SK-N-SH (cell line): ENCODE results near the gene OXA1L. TPM values are rescaled to one million over a fixed set of nuclear protein-coding genes. Genes with fewer than 3 reads are reported as not detected.

Source experiments
- CTCF ChIA-PET: fragments of 300-600, 350-600 bp; formaldehyde crosslinking; extraction: SDS; loops from one replicate; lab custom pipeline; 2021; lab: Yijun Ruan, JAX
- POLR2A ChIA-PET: fragments of 350-600 bp; sonication (Branson Sonifier 250); formaldehyde crosslinking; extraction: SDS; loops from one replicate; lab custom pipeline; 2020; ENCODE audit warnings: antibody characterized with exemption, inconsistent platforms; lab: Yijun Ruan, JAX
- DNase-seq: peaks from one replicate; pipeline ENCODE4 v3.0.0; 2012
- H2AFZ ChIP-seq: fragments of 200-600 bp; sonication (generic); 2 replicates; pipeline ENCODE4 v1.8.1; 2016; ENCODE audit warnings: antibody characterized with exemption, mild to moderate bottlenecking, low read depth
- H3F3A ChIP-seq: fragments of 200-600 bp; sonication (generic); replicated peaks from 2 replicates; pipeline ENCODE3; 2016; ENCODE audit warnings: antibody characterized with exemption, mild to moderate bottlenecking; ENCODE audit not compliant: insufficient read depth
- H3K27ac ChIP-seq, 2 experiments: fragments of 200-500 bp in 1 of 2; fragments of 200-600 bp in 1 of 2; sonication (Bioruptor generic) in 1 of 2; sonication (generic), shearing (Covaris generic) in 1 of 2; 2 replicates each; pipeline versions ENCODE4 v1.5.1 to v1.6.1; 2014 to 2016; ENCODE audit warnings: low read depth in 2 of 2, inconsistent platforms in 1 of 2, low read length in 1 of 2, mild to moderate bottlenecking in 1 of 2, mixed read lengths in 1 of 2
- H3K27me3 ChIP-seq: fragments of 200-600 bp; sonication (generic), shearing (Covaris generic); 2 replicates; pipeline ENCODE4 v1.6.1; 2016; ENCODE audit warnings: mixed run types; ENCODE audit not compliant: insufficient read depth
- H3K36me3 ChIP-seq, 2 experiments: fragments of 200-500 bp in 1 of 2; fragments of 200-600 bp in 1 of 2; sonication (Bioruptor generic) in 1 of 2; sonication (generic) in 1 of 2; replicated peaks in 1 of 2; 2 replicates each; pipeline versions ENCODE3 to v1.5.1; 2014 to 2016; ENCODE audit warnings: low read length in 1 of 2, mild to moderate bottlenecking in 1 of 2; ENCODE audit not compliant: insufficient read depth in 2 of 2, control insufficient read depth in 1 of 2
- H3K4me1 ChIP-seq, 2 experiments: fragments of 200-500 bp in 1 of 2; fragments of 200-600 bp in 1 of 2; sonication (Bioruptor generic) in 1 of 2; sonication (generic), shearing (Covaris generic) in 1 of 2; 2 replicates each; pipeline versions ENCODE4 v1.5.1 to v1.6.1; 2014 to 2016; ENCODE audit warnings: low read depth in 1 of 2, low read length in 1 of 2, mixed run types in 1 of 2; ENCODE audit not compliant: insufficient read depth in 2 of 2, control insufficient read depth in 1 of 2
- H3K4me2 ChIP-seq: fragments of 200-600 bp; sonication (generic), shearing (Covaris generic); 2 replicates; pipeline ENCODE4 v1.6.1; 2017; ENCODE audit warnings: mixed run types
- H3K4me3 ChIP-seq, 2 experiments: fragments of 200-500 bp in 1 of 2; fragments of 200-600 bp in 1 of 2; sonication (Bioruptor generic) in 1 of 2; sonication (generic), shearing (Covaris generic) in 1 of 2; 2 replicates each; pipeline versions ENCODE4 v1.5.1 to v1.8.1; 2014 to 2016; ENCODE audit warnings: low read depth in 2 of 2, inconsistent platforms in 1 of 2, low read length in 1 of 2, mild to moderate bottlenecking in 1 of 2, mixed read lengths in 1 of 2, moderate library complexity in 1 of 2
- H3K79me2 ChIP-seq: fragments of 200-600 bp; sonication (generic); 2 replicates; pipeline ENCODE4 v1.8.1; 2017; ENCODE audit warnings: mild to moderate bottlenecking; ENCODE audit not compliant: insufficient read depth
- H3K9ac ChIP-seq: fragments of 200-600 bp; sonication (generic); 2 replicates; pipeline ENCODE4 v1.6.1; 2017; ENCODE audit warnings: mixed run types
- H3K9me2 ChIP-seq: fragments of 200-600 bp; sonication (generic); 2 replicates; pipeline ENCODE4 v1.6.1; 2017; ENCODE audit warnings: mixed run types
- H3K9me3 ChIP-seq: fragments of 200-600 bp; sonication (generic); 2 replicates; pipeline ENCODE4 v1.6.1; 2017; ENCODE audit warnings: mixed run types, mild to moderate bottlenecking, moderate library complexity
- H4K20me1 ChIP-seq: fragments of 200-600 bp; sonication (generic); 2 replicates; pipeline ENCODE4 v1.6.1; 2017; ENCODE audit warnings: mild to moderate bottlenecking, mixed run types; ENCODE audit not compliant: insufficient read depth
- ELF1 ChIP-seq: IDR thresholded peaks from 2 replicates; pipeline ENCODE4 v1.4.0; 2012
- EP300 ChIP-seq, 2 experiments: IDR thresholded peaks; 2 replicates each; pipeline versions ENCODE4 v1.4.0 to v1.6.1; 2012; ENCODE audit warnings: borderline replicate concordance in 1 of 2, low read depth in 1 of 2, low read length in 1 of 2
- EZH2phosphoT487 ChIP-seq: fragments of 200-600 bp; sonication (generic); IDR thresholded peaks from 2 replicates; pipeline ENCODE4 v1.6.1; 2017; ENCODE audit warnings: low read depth, mixed run types, mild to moderate bottlenecking, antibody characterized with exemption, moderate library complexity, borderline replicate concordance
- FOSL2 ChIP-seq: IDR thresholded peaks from 2 replicates; pipeline ENCODE4 v1.4.0; 2012; ENCODE audit warnings: low read depth, mild to moderate bottlenecking, moderate library complexity, borderline replicate concordance
- FOXM1 ChIP-seq: IDR thresholded peaks from 2 replicates; pipeline ENCODE4 v1.4.0; 2012; ENCODE audit warnings: low read depth, mild to moderate bottlenecking
- GATA2 ChIP-seq: sonication (generic); formaldehyde crosslinking; IDR thresholded peaks from 2 replicates; pipeline ENCODE4 v1.5.0; 2020; ENCODE audit warnings: mild to moderate bottlenecking, missing genetic modification reagents
- MEF2A ChIP-seq: IDR thresholded peaks from 2 replicates; pipeline ENCODE4 v1.4.0; 2012; ENCODE audit warnings: low read depth, borderline replicate concordance
- NRF1 ChIP-seq: IDR thresholded peaks from 2 replicates; pipeline ENCODE4 v1.6.1; 2012; ENCODE audit warnings: low read depth, mild to moderate bottlenecking, low read length
- POLR2AphosphoS5 ChIP-seq: IDR thresholded peaks from 2 replicates; pipeline ENCODE4 v1.6.1; 2012; ENCODE audit warnings: low read depth, low read length
- SMC3 ChIP-seq: IDR thresholded peaks from 2 replicates; pipeline ENCODE4 v1.6.1; 2012; ENCODE audit warnings: low read depth, low read length, improper control_type of control experiment
- TAF1 ChIP-seq: IDR thresholded peaks from 2 replicates; pipeline ENCODE4 v1.6.1; 2012; ENCODE audit warnings: low read depth, mild to moderate bottlenecking, low read length, moderate library complexity, borderline replicate concordance
- TEAD4 ChIP-seq: IDR thresholded peaks from 2 replicates; pipeline ENCODE4 v1.4.0; 2012; ENCODE audit warnings: mild to moderate bottlenecking, borderline replicate concordance; ENCODE audit not compliant: insufficient read depth
- YY1 ChIP-seq: IDR thresholded peaks from 2 replicates; pipeline ENCODE4 v1.4.0; 2012; ENCODE audit warnings: low read depth, mild to moderate bottlenecking
- WGBS: methylation state at CpG from one replicate; pipeline ENCODE4 v1.1.6; 2017; ENCODE audit warnings: low lambda C conversion rate; 5-methylcytosine and 5-hydroxymethylcytosine counted together
- polyA plus RNA-seq, 3 experiments: library from polyadenylated mRNA; depleted of rRNA; stranded (reverse); fragments of >200 nt; gene quantifications; 2 replicates each; pipeline ENCODE4 v1.2.3, GENCODE V29; 2012
- TF ChIP-seq, protein P1 (sequence below): fragments of 150-350 bp; IDR thresholded peaks from 2 replicates; pipeline ENCODE4 v1.6.1; 2016; ENCODE audit warnings: mild to moderate bottlenecking, low read depth, low read length
- TF ChIP-seq, protein P2 (sequence below): fragments of 150-350 bp; IDR thresholded peaks from 2 replicates; pipeline ENCODE4 v1.6.1; 2017; ENCODE audit warnings: antibody characterized with exemption, low read length, low read depth, borderline replicate concordance
- TF ChIP-seq, protein P3 (sequence below): IDR thresholded peaks from 2 replicates; pipeline ENCODE4; 2012
- TF ChIP-seq, protein P4 (sequence below): fragments of 200-600 bp; sonication (generic); IDR thresholded peaks from 2 replicates; pipeline ENCODE4 v1.6.1; 2017; ENCODE audit warnings: antibody characterized with exemption, mild to moderate bottlenecking, moderate library complexity
- TF ChIP-seq, protein P5 (sequence below): IDR thresholded peaks from 2 replicates; pipeline ENCODE4 v1.4.0; 2012; ENCODE audit warnings: low read depth, borderline replicate concordance

Gene OXA1L
- polyA plus RNA-seq, 1 of the 3 experiments (the other 2 are of a cell fraction), result 119 TPM

DNA sequence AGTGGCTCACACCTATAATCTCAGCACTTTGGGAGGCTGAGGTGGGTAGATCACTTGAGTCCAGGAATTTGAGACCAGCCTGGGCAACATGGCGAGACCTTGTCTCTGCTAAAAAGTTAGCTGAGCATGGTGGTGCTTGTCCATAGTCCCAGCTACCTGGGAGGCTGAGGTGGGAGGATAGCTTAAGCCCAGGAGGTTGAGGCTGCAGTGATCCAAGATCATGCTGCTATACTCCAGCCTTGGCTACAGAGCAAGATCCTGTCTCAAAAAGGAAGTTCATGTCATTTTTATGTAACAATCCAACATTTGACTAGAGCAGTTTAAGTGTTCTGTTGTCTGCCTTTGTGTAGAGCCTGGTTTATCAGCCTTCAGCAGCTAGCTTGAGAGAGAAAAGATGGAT, 6.2 kb downstream of the OXA1L start:
- TF ChIP-seq, protein P1, sequence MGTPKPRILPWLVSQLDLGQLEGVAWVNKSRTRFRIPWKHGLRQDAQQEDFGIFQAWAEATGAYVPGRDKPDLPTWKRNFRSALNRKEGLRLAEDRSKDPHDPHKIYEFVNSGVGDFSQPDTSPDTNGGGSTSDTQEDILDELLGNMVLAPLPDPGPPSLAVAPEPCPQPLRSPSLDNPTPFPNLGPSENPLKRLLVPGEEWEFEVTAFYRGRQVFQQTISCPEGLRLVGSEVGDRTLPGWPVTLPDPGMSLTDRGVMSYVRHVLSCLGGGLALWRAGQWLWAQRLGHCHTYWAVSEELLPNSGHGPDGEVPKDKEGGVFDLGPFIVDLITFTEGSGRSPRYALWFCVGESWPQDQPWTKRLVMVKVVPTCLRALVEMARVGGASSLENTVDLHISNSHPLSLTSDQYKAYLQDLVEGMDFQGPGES, result no peak
- no peak for TF ChIP-seq TAF1
- no peak for TF ChIP-seq TEAD4
- TF ChIP-seq EP300 (IDR thresholded peaks at IDR 0.05; ENCODE audit: borderline replicate concordance in 1 of 2, low read depth in 1 of 2, low read length in 1 of 2), result no peak
- no peak for TF ChIP-seq NRF1
- no peak for TF ChIP-seq ELF1
- no peak for TF ChIP-seq YY1
- TF ChIP-seq, protein P2, sequence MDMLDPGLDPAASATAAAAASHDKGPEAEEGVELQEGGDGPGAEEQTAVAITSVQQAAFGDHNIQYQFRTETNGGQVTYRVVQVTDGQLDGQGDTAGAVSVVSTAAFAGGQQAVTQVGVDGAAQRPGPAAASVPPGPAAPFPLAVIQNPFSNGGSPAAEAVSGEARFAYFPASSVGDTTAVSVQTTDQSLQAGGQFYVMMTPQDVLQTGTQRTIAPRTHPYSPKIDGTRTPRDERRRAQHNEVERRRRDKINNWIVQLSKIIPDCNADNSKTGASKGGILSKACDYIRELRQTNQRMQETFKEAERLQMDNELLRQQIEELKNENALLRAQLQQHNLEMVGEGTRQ, result no peak
- no peak for TF ChIP-seq GATA2 (CRISPR knock-in tag)
- no peak for TF ChIP-seq MEF2A
- Histone ChIP-seq H3K4me3 (no peak overlapping the region), H3K27me3 (no peaks in the 10 kb centered on the region), H3K9ac (no peak overlapping the region), H2AFZ (no peak overlapping the region), H3F3A (no peaks in the 10 kb centered on the region), H4K20me1 (no peaks in the 10 kb centered on the region), H3K4me2 (no peak overlapping the region), H3K9me2 (no peaks in the 10 kb centered on the region), H3K9me3 (no peaks in the 10 kb centered on the region), H3K4me1 (peaks cover 3 to 6% of the 10 kb centered on the region in 2 experiments; a peak in 2 of 4 replicates), H3K36me3 (peaks cover 42 to 51% of the 10 kb centered on the region in 2 experiments), H3K27ac (no peak overlapping the region), H3K79me2 (peaks cover 16% of the 10 kb centered on the region)
- no peak for DNase-seq
- WGBS, result no CpG with 5 or more reads among the region's 1 CpG
- CTCF ChIA-PET, result interaction anchor here (0.9 to 1.1 kb wide), 2 partner anchors 203 to 216 kb away, joined by 3 read pairs; no protein-coding TSS in a partner anchor
- POLR2A ChIA-PET, result no interaction called here

DNA sequence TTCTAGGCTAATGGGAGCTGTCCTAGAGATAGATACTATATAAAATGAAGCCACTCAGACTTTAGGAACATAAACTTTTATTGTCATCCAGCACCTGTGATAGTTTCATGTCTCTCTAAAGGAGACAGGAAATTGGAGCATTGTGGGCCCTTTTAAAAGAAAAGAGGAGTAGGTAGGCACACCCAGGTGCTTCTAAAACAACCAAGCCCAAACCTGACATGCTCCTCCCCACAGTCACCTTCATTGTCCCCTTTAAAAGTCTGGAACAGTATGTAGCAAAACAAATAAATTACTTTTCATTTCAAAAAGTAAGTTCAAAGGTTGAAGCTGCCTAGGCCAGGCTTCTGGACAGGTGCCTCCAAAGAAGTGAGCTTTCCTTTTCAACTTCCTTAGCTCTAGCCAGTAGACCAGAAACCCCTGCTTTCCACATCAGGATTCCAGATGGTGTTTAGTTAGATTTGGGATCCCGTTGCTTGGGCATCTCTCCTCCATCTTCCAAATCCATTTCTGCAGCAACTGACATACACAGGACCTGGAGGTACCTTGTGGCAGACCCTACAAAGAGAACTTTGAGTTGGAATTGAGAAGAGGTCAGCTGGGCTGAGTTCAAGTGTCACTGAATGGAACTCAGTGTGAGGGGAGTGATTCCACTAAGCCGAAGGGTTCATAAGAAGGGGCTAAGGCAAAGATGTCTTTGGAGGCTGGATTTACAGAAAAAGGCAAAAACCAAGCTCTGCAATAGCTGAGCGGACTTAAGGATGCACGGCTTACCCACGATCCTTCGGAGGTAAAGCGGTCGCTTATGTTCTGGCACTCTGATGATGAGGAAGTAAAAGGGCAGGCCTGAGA, 6.9 kb downstream of the OXA1L start:
- POLR2A ChIA-PET, result no interaction called here
- TF ChIP-seq SMC3 (no peak), FOXM1 (no peak), YY1 (no peak), MEF2A (no peak), EZH2phosphoT487 (no peak), POLR2AphosphoS5 (no peak), FOSL2 (no peak)
- TF ChIP-seq, protein P3, sequence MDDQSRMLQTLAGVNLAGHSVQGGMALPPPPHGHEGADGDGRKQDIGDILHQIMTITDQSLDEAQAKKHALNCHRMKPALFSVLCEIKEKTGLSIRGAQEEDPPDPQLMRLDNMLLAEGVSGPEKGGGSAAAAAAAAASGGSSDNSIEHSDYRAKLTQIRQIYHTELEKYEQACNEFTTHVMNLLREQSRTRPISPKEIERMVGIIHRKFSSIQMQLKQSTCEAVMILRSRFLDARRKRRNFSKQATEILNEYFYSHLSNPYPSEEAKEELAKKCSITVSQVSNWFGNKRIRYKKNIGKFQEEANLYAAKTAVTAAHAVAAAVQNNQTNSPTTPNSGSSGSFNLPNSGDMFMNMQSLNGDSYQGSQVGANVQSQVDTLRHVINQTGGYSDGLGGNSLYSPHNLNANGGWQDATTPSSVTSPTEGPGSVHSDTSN, result no peak
- TF ChIP-seq, protein P4, sequence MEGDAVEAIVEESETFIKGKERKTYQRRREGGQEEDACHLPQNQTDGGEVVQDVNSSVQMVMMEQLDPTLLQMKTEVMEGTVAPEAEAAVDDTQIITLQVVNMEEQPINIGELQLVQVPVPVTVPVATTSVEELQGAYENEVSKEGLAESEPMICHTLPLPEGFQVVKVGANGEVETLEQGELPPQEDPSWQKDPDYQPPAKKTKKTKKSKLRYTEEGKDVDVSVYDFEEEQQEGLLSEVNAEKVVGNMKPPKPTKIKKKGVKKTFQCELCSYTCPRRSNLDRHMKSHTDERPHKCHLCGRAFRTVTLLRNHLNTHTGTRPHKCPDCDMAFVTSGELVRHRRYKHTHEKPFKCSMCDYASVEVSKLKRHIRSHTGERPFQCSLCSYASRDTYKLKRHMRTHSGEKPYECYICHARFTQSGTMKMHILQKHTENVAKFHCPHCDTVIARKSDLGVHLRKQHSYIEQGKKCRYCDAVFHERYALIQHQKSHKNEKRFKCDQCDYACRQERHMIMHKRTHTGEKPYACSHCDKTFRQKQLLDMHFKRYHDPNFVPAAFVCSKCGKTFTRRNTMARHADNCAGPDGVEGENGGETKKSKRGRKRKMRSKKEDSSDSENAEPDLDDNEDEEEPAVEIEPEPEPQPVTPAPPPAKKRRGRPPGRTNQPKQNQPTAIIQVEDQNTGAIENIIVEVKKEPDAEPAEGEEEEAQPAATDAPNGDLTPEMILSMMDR, result no peak
- TF ChIP-seq, protein P2, result no peak
- TF ChIP-seq, protein P5, sequence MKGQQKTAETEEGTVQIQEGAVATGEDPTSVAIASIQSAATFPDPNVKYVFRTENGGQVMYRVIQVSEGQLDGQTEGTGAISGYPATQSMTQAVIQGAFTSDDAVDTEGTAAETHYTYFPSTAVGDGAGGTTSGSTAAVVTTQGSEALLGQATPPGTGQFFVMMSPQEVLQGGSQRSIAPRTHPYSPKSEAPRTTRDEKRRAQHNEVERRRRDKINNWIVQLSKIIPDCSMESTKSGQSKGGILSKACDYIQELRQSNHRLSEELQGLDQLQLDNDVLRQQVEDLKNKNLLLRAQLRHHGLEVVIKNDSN, result no peak

More for the DNA sequence above, 6.9 kb downstream of the OXA1L start:
- no peaks in the 10 kb centered on the region for H3K9me2 ChIP-seq
- H3K9ac ChIP-seq, result no peak overlapping the region
- no peak for DNase-seq
- no peaks in the 10 kb centered on the region for H3F3A ChIP-seq
- no peaks in the 10 kb centered on the region for H3K9me3 ChIP-seq
- WGBS, result 91% methylated on average over 8 of the region's 8 CpGs
- H3K36me3 ChIP-seq, result peaks cover 36 to 44% of the 10 kb centered on the region in 2 experiments
- no peak overlapping the region for H3K4me2 ChIP-seq
- no peak overlapping the region for H3K27ac ChIP-seq
- H3K4me3 ChIP-seq, result no peak overlapping the region
- CTCF ChIA-PET, result interaction anchor here (0.9 to 1.4 kb wide), 5 partner anchors 48 to 217 kb away, joined by 3 to 6 read pairs (median 3); no protein-coding TSS in a partner anchor
- no peaks in the 10 kb centered on the region for H4K20me1 ChIP-seq
- H3K79me2 ChIP-seq, result peaks cover 10% of the 10 kb centered on the region; the same call in 1 of the 2 replicates
- peaks cover 0 to 2% of the 10 kb centered on the region in 2 experiments; a peak in 1 of 4 replicates for H3K4me1 ChIP-seq
- no peak overlapping the region for H2AFZ ChIP-seq
- no peaks in the 10 kb centered on the region for H3K27me3 ChIP-seq
